Ishikawa (cell line): ENCODE results near the gene KIAA0825.

Experiments used
- CEBPB ChIP-seq: IDR thresholded peaks from 2 replicates; pipeline ENCODE4 v1.6.1; 2012
- CREB1 ChIP-seq: IDR thresholded peaks from 2 replicates; pipeline ENCODE4 v1.6.1; 2012; ENCODE audit warnings: low read depth
- EGR1 ChIP-seq: IDR thresholded peaks from 2 replicates; pipeline ENCODE4 v1.6.1; 2012
- EP300 ChIP-seq: IDR thresholded peaks from 2 replicates; pipeline ENCODE4 v1.6.1; 2012; ENCODE audit warnings: borderline replicate concordance
- FOXM1 ChIP-seq: IDR thresholded peaks from 2 replicates; pipeline ENCODE4 v1.6.1; 2012; ENCODE audit warnings: low read depth, borderline replicate concordance
- NFIC ChIP-seq: IDR thresholded peaks from 2 replicates; pipeline ENCODE4 v1.6.1; 2012
- RAD21 ChIP-seq: IDR thresholded peaks from 2 replicates; pipeline ENCODE4 v1.6.1; 2012; ENCODE audit warnings: low read depth
- TAF1 ChIP-seq: IDR thresholded peaks from 2 replicates; pipeline ENCODE4 v1.6.1; 2012; ENCODE audit warnings: low read depth, mild to moderate bottlenecking
- TEAD4 ChIP-seq: IDR thresholded peaks from 2 replicates; pipeline ENCODE4 v1.6.1; 2012
- YY1 ChIP-seq: IDR thresholded peaks from 2 replicates; pipeline ENCODE4 v1.6.1; 2012; ENCODE audit warnings: low read depth
- TF ChIP-seq, protein P1 (sequence below): IDR thresholded peaks from 2 replicates; pipeline ENCODE4 v1.6.1; 2012; ENCODE audit warnings: low read depth, mild to moderate bottlenecking
- TF ChIP-seq, protein P2 (sequence below): IDR thresholded peaks from 2 replicates; pipeline ENCODE4 v1.6.1; 2012
- TF ChIP-seq, protein P3 (sequence below): IDR thresholded peaks from 2 replicates; pipeline ENCODE4 v1.6.1; 2012

DNA sequence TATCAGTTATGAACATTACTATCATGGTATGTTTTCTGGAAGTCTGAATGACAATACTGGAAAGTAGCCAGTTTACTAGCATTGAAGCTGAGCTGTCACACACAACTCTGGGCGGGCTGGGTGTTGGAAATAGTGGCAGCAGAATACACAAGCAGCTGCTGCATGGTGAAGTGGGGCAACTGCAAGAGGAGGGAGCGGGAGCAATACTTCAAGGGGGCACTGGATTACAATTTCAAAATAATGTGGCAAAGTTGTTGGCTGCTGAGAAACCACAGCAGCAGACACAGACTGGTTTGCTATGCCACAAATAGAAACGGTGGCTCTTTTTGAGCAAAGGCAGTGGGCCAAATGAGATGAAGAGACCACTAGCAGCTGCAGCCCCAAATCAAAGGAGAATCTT is 350.2 kb downstream of the KIAA0825 start:
- TF ChIP-seq, protein P1, sequence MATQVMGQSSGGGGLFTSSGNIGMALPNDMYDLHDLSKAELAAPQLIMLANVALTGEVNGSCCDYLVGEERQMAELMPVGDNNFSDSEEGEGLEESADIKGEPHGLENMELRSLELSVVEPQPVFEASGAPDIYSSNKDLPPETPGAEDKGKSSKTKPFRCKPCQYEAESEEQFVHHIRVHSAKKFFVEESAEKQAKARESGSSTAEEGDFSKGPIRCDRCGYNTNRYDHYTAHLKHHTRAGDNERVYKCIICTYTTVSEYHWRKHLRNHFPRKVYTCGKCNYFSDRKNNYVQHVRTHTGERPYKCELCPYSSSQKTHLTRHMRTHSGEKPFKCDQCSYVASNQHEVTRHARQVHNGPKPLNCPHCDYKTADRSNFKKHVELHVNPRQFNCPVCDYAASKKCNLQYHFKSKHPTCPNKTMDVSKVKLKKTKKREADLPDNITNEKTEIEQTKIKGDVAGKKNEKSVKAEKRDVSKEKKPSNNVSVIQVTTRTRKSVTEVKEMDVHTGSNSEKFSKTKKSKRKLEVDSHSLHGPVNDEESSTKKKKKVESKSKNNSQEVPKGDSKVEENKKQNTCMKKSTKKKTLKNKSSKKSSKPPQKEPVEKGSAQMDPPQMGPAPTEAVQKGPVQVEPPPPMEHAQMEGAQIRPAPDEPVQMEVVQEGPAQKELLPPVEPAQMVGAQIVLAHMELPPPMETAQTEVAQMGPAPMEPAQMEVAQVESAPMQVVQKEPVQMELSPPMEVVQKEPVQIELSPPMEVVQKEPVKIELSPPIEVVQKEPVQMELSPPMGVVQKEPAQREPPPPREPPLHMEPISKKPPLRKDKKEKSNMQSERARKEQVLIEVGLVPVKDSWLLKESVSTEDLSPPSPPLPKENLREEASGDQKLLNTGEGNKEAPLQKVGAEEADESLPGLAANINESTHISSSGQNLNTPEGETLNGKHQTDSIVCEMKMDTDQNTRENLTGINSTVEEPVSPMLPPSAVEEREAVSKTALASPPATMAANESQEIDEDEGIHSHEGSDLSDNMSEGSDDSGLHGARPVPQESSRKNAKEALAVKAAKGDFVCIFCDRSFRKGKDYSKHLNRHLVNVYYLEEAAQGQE: no peak
- TF ChIP-seq, protein P2, sequence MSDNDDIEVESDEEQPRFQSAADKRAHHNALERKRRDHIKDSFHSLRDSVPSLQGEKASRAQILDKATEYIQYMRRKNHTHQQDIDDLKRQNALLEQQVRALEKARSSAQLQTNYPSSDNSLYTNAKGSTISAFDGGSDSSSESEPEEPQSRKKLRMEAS: no peak
- TF ChIP-seq CREB1 (no peak), FOXM1 (no peak), CEBPB (no peak), TAF1 (no peak), NFIC (no peak), RAD21 (no peak), YY1 (no peak), TEAD4 (no peak), EP300 (no peak), EGR1 (no peak)
- TF ChIP-seq, protein P3, sequence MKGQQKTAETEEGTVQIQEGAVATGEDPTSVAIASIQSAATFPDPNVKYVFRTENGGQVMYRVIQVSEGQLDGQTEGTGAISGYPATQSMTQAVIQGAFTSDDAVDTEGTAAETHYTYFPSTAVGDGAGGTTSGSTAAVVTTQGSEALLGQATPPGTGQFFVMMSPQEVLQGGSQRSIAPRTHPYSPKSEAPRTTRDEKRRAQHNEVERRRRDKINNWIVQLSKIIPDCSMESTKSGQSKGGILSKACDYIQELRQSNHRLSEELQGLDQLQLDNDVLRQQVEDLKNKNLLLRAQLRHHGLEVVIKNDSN: no peak
